AG09309 (cell line): Measurements from ENCODE around the gene CHID1.

Source experiments
- DNase-seq: peaks from one replicate; pipeline ENCODE4 v3.0.0-alpha.2; 2010; ENCODE audit warnings: low read depth
- H3K4me3 ChIP-seq: 2 replicates; pipeline ENCODE4 v1.5.1; 2011; ENCODE audit warnings: mild to moderate bottlenecking, low read depth, low read length, moderate library complexity; ENCODE audit not compliant: control insufficient read depth
- TF ChIP-seq, protein P1 (sequence below): IDR thresholded peaks from 2 replicates; pipeline ENCODE4 v1.5.1; 2011; ENCODE audit warnings: mild to moderate bottlenecking, low read depth, low read length, inconsistent platforms; ENCODE audit not compliant: insufficient read depth, control insufficient read depth; ENCODE audit errors: missing control alignments

The CHID1 gene

DNA sequence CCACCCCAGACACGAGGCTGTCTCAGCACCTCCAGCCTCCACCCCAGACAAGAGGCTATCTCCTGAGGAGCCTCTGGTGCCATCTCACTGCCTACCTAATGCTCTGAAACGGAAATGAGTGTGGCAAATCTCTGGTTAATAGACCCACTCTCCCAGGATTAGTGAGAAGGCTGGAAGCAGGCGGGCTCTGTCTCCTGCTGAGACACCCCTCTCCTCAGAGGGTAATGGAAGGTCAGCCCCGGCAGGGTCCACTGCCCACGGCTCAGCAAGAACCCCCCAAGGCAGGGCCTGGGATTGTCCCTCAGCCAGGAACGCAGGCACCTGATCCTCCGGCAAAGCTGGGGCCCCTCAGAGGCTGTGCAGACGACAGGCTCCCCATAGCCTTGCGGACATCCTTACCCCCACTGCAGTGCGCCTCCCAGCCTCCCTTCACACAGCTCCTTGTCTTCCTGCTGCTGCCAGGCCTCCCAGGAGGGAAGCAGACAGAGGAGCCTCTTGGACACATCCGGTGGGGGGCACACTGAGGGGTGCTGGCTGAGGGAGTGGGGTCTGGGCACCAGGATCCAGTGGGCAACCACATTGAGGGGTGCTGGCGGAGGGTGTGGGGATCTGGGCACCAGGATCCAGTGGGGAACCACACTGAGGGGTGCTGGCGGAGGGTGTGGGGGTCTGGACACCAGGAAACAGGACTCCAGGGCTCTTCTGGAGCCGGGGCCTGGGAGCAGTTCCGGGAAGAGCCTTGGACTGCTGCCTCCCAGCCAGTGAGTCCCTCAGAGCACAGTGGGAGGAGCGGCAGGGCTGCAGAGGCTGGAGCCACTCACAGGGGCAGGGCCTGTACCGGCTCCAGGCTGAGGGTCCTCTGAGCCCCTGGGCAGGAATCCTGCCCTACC is 13.1 kb downstream of the CHID1 start:
- no peak for DNase-seq
- TF ChIP-seq, protein P1, sequence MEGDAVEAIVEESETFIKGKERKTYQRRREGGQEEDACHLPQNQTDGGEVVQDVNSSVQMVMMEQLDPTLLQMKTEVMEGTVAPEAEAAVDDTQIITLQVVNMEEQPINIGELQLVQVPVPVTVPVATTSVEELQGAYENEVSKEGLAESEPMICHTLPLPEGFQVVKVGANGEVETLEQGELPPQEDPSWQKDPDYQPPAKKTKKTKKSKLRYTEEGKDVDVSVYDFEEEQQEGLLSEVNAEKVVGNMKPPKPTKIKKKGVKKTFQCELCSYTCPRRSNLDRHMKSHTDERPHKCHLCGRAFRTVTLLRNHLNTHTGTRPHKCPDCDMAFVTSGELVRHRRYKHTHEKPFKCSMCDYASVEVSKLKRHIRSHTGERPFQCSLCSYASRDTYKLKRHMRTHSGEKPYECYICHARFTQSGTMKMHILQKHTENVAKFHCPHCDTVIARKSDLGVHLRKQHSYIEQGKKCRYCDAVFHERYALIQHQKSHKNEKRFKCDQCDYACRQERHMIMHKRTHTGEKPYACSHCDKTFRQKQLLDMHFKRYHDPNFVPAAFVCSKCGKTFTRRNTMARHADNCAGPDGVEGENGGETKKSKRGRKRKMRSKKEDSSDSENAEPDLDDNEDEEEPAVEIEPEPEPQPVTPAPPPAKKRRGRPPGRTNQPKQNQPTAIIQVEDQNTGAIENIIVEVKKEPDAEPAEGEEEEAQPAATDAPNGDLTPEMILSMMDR = no peak
- H3K4me3 ChIP-seq = no peak overlapping the region

DNA sequence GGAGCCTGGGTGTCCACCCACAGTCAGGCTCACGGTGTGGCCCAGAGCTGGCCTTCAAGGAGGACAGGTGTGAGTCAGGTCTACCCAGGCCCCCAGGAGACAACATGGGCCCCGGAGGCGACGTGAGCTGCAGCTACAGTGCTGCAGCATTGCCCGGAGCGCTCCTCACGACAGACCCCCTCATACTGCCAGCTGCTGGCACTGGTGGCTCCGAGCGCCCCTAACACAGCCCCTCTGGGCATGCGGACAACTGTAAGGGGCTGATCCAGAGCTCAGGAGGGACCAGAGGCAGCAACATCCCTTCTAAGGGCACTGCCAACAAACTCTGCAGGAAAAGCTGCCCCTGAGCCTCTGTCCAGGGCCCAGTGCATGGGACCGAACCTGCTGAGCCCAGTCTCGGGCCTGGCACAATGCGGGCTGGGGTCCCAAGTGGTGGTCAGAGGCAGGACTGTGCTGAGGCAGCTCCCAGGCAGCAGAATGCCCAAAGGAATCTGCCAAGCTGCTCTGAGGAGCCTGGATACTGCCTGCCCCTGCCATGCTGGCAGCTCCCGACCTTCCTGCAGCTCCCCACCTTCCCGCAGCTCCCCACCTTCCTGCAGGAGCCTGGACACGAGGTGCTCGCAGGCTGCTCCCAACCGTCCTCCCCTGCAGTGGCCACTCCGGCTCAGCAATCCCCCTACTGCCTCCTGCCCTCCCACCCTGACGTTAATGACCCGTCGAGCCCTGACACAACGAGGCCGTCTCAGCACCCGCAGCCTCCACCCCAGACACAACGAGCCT is 15.1 kb downstream of the CHID1 start:
- TF ChIP-seq, protein P1 = no peak
- no peak overlapping the region for H3K4me3 ChIP-seq
- DNase-seq = no peak

- H3K4me3 ChIP-seq = no peak overlapping the region
- DNase-seq = no peak
- TF ChIP-seq, protein P1 = no peak
Measured at GRCh38 chr11:894575-895201, 15.9 kb downstream of the CHID1 start.

GRCh38 chr11:893008-893654 is 17.5 kb downstream of the CHID1 start:
- no peak for DNase-seq
- H3K4me3 ChIP-seq = no peak overlapping the region
- TF ChIP-seq, protein P1 = no peak

GRCh38 chr11:890794-891540 is 19.6 kb downstream of the CHID1 start:
- DNase-seq = no peak
- TF ChIP-seq, protein P1 = no peak

More at GRCh38 chr11:890794-891540, 19.6 kb downstream of the CHID1 start:
- no peak overlapping the region for H3K4me3 ChIP-seq
